Esophagus muscularis mucosa (tissue), 4 donors: Measurements from ENCODE around the gene BRMS1. TPM values are rescaled to one million over a fixed set of nuclear protein-coding genes. Genes with fewer than 3 reads are reported as not detected.

Experiments
- DNase-seq: peaks from one replicate; pipeline ENCODE4 v3.0.0-alpha.2; 2017; ENCODE audit errors: extremely low spot score
- H3K27ac ChIP-seq, 4 donors: fragments of 200-600 bp; sonication (generic); replicated peaks in 1 of 4; 1 replicate in 3 of 4; 2 replicates in 1 of 4; pipeline ENCODE4 v1.5.1; 2016 to 2019; ENCODE audit warnings: mild to moderate bottlenecking in 1 of 4
- H3K27me3 ChIP-seq, 4 donors: fragments of 200-600 bp; sonication (generic); one replicate each; pipeline versions ENCODE4 v1.5.1 to v1.6.0; 2016 to 2019
- H3K36me3 ChIP-seq, 4 donors: fragments of 200-600 bp; sonication (generic); one replicate each; pipeline ENCODE4 v1.5.1; 2016 to 2019
- H3K4me1 ChIP-seq, 4 donors: fragments of 200-600 bp; sonication (generic); one replicate each; pipeline ENCODE4 v1.5.1; 2016 to 2019
- H3K4me3 ChIP-seq, 4 donors: fragments of 200-600 bp; sonication (generic); 1 replicate in 2 of 4; 2 replicates in 2 of 4; pipeline ENCODE4 v1.5.1; 2016 to 2019; ENCODE audit warnings: mild to moderate bottlenecking in 4 of 4, moderate library complexity in 1 of 4
- H3K9me3 ChIP-seq, 4 donors: fragments of 200-600 bp; sonication (generic); 1 replicate in 3 of 4; 2 replicates in 1 of 4; pipeline ENCODE4 v1.5.1; 2016 to 2019
- EP300 ChIP-seq: sonication (generic); formaldehyde crosslinking; IDR thresholded peaks from one replicate; pipeline ENCODE4 v1.6.1; 2017; ENCODE audit warnings: antibody characterized with exemption
- POLR2A ChIP-seq: fragments of 450-650 bp; IDR thresholded peaks from one replicate; pipeline ENCODE4 v1.6.1; 2017; ENCODE audit warnings: antibody characterized with exemption, moderate library complexity, mild to moderate bottlenecking, low read depth
- POLR2AphosphoS5 ChIP-seq, 2 donors: sonication (generic); formaldehyde crosslinking; IDR thresholded peaks; one replicate each; pipeline ENCODE4 v1.6.1; 2017; ENCODE audit warnings: antibody characterized with exemption in 2 of 2
- WGBS: methylation state at CpG from one replicate; pipeline ENCODE4 v1.1.5; 2018; 5-methylcytosine and 5-hydroxymethylcytosine counted together
- intact Hi-C: fragments of 100-400 bp; cut with DNase I; formaldehyde crosslinking; loops from one replicate; pipeline ENCODE4 v1.15.1; 2023
- total RNA-seq, 4 donors: library from RNA; depleted of rRNA; stranded (reverse); fragments of >200 nt; gene quantifications; one replicate each; pipeline versions ENCODE4 v1.1.0 to v1.2.1, GENCODE V29; 2016
- TF ChIP-seq, protein P1 (sequence below), 3 experiments: fragments of 200-600 bp in 2 of 3; fragments of 450-650 bp in 1 of 3; sonication (generic) in 2 of 3; IDR thresholded peaks; one replicate each; pipeline ENCODE4 v1.5.1; 2017 to 2019; ENCODE audit warnings: antibody characterized with exemption in 3 of 3, mild to moderate bottlenecking in 2 of 3, moderate library complexity in 1 of 3

The BRMS1 gene
- 10 to 100 TPM; 22.8 to 35.1 (median 34.1) TPM for total RNA-seq

DNA sequence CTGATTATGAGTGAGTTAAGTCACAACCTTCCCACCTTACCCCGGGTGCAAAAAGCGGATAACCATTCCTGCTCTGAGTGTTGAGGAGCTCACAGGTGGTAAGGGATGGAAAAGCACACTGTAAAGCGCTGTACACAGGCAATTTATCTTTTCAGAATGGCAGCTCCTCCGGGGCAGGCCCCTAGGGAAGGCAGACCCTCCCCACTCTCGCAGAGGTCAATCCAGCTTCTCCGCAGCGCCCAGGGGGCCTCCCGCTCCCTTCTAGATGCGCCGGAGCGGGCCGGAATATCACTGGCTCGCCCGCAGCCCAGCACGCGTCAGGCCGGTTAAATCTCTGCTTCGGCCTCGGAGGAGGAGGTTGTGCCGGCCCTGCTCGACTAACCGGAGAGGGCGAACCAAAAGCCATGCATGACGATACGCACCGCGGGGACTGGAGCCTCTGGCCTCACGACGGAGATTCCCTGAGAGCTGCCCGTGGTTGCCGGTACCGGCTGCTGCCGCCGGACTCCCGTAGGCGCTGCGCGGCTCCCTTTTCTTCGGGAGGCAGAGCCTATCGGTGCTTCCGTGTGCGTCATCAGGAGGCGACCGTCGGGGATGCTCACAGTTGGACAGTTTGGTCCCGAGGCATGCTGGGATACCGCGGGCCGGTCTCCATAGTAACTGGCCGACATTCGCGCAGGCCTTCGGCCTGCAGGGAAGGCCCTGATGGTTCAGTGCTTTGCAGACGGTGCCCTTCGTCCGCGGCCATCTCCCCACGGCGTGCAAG lies at the start of gene BRMS1:
Gene BRMS1 (minus strand): TSS at position 555 of the 766 bp plus-strand sequence. CDS start 2,870 bp downstream, outside the sequence.
- intact Hi-C loops: loop anchor here (10.0 kb wide), 1 partner anchor 510 kb away; the partner anchor contains the start of gene LRFN4
- Histone ChIP-seq H3K4me3 (peak within 1 kb of the TSS; percentile 70 to 96 (median 80)), H3K27me3 (no peaks in the 10 kb centered on the region), H3K9me3 (no peaks in the 10 kb centered on the region), H3K27ac (peak within 1 kb of the TSS; percentile 84 to 95 (median 94)), H3K36me3 (peaks cover 20 to 28% (median 26%) of the 10 kb centered on the region in 4 donors), H3K4me1 (peaks cover 29 to 52% (median 44%) of the 10 kb centered on the region in 4 donors)
- DNase-seq: peak; percentile 99
- TF ChIP-seq EP300 (no peak), POLR2A (peak; percentile 79), POLR2AphosphoS5 (IDR thresholded peaks at IDR 0.05) (peak; percentile 98 to 99)
- TF ChIP-seq, protein P1, sequence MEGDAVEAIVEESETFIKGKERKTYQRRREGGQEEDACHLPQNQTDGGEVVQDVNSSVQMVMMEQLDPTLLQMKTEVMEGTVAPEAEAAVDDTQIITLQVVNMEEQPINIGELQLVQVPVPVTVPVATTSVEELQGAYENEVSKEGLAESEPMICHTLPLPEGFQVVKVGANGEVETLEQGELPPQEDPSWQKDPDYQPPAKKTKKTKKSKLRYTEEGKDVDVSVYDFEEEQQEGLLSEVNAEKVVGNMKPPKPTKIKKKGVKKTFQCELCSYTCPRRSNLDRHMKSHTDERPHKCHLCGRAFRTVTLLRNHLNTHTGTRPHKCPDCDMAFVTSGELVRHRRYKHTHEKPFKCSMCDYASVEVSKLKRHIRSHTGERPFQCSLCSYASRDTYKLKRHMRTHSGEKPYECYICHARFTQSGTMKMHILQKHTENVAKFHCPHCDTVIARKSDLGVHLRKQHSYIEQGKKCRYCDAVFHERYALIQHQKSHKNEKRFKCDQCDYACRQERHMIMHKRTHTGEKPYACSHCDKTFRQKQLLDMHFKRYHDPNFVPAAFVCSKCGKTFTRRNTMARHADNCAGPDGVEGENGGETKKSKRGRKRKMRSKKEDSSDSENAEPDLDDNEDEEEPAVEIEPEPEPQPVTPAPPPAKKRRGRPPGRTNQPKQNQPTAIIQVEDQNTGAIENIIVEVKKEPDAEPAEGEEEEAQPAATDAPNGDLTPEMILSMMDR (IDR thresholded peaks at IDR 0.05): peak; percentile 24 to 51 (median 42)
- 2% methylated on average over 20 of the region's 59 CpGs for WGBS

GRCh38 chr11:66393954-66394353 lies 49.0 kb upstream of the BRMS1 start:
- peaks cover 0 to 14% (median 0%) of the 10 kb centered on the region in 4 donors for H3K27me3 ChIP-seq
- H3K27ac ChIP-seq: no peak overlapping the region
- no peak overlapping the region for H3K4me3 ChIP-seq
- TF ChIP-seq EP300 (no peak), POLR2AphosphoS5 (IDR thresholded peaks at IDR 0.05) (no peak)
- DNase-seq: no peak
- peaks cover 0 to 6% (median 2%) of the 10 kb centered on the region in 4 donors for H3K4me1 ChIP-seq
- intact Hi-C loops: no loop called here
- no peaks in the 10 kb centered on the region for H3K36me3 ChIP-seq
- H3K9me3 ChIP-seq: no peaks in the 10 kb centered on the region
- 63% methylated on average over 3 of the region's 3 CpGs for WGBS

DNA sequence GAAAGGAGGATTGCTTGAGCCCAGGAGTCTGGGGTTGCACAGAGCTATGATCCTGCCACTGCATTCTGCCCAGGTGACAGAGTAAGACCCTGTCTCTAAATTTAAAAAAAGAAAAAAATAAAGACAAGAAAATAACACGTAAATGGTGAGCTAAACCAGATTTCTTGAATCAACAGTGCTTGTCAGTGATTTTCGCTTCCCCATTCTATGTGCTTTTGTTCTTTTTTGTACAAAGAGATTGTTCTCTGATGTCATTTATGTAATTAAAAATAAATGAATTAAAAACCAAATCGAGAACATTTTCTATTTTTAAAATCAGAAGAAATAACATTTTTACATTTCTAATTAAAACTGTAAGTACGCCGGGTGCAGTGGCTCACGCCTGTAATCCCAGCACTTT lies 46.4 kb upstream of the BRMS1 start:
- H3K4me3 ChIP-seq: no peak overlapping the region
- DNase-seq: no peak
- no peaks in the 10 kb centered on the region for H3K9me3 ChIP-seq
- peaks cover 0 to 14% (median 0%) of the 10 kb centered on the region in 4 donors for H3K27me3 ChIP-seq
- no peaks in the 10 kb centered on the region for H3K36me3 ChIP-seq
- H3K4me1 ChIP-seq: peaks cover 2 to 9% (median 5%) of the 10 kb centered on the region in 4 donors
- intact Hi-C loops: no loop called here
- TF ChIP-seq POLR2AphosphoS5 (IDR thresholded peaks at IDR 0.05) (no peak), EP300 (no peak)
- TF ChIP-seq, protein P1 (IDR thresholded peaks at IDR 0.05): no peak
- H3K27ac ChIP-seq: no peak overlapping the region
- 79% methylated on average over 6 of the region's 6 CpGs for WGBS

DNA sequence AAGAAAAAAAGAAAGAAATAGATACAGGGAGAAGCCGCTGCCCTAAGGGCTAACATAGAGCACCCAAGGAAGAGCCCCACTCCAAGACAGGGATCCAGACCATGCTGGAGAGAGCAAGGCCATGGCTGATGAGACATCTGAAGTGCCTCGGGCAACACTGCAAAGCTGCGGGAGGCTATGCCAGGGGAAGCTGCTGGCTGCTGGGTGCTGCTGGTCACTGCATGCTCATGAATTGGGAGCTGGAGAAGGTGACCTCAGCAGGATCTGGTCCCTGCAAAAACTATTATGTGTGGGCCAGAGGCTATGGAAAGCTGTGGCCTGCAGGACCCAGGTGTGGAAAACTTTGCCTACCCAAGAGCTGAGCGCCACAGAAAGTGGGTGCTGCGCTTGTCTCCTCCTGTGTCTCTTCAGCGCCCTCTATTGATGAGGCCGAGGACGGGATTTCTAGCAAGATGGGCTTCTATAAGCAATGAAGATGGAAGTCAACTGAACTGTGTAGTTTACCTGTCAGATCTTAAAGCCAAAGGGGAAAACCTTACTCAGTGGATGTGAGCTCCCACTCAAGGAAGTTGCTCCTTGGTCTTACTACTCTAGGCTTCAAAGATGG lies 44.0 kb upstream of the BRMS1 start:
- peaks cover 7 to 10% (median 8%) of the 10 kb centered on the region in 4 donors for H3K4me1 ChIP-seq
- no peak for TF ChIP-seq EP300
- TF ChIP-seq, protein P1 (IDR thresholded peaks at IDR 0.05): peak; percentile 59 to 78 (median 60)
- H3K9me3 ChIP-seq: no peaks in the 10 kb centered on the region
- H3K27ac ChIP-seq: no peak overlapping the region
- no peak for DNase-seq
- intact Hi-C loops: loop anchor here (5.0 kb wide), 1 partner anchor 77 kb away; no protein-coding TSS in a partner anchor
- H3K4me3 ChIP-seq: no peak overlapping the region
- 48% methylated on average over 4 of the region's 8 CpGs for WGBS
- peaks cover 0 to 23% (median 0%) of the 10 kb centered on the region in 4 donors for H3K27me3 ChIP-seq
- H3K36me3 ChIP-seq: no peaks in the 10 kb centered on the region
